ENCODE results near the gene CDH4. TPM values are rescaled to one million over a fixed set of nuclear protein-coding genes. Genes with fewer than 3 reads are reported as not detected.

The CDH4 gene
- total and polyA plus RNA-seq, 2 of the 8 experiments (the other 6 are each of a cell fraction or from before 2014, with no cell fraction given), result 4.3 to 7.9 TPM

DNA sequence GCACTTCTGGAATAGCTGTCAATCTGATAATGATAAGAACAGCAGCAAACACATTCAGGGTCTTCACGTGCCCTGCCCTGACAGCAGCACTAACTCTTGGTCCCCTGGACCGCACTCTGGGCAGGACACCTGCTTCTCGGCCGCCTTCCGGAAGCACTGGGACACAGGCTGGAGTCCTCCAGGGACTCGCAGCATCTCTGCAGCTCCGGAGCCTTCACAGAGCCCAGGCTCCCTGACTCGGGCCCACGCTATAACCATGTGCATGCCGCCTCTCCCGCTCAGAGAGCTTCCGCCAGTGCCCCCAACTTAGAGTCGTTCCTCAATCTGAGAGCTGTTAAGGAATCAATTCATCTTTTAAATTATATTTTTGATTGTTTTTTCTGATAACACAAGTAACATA, 436.4 kb downstream of the CDH4 start:
- CTCF ChIA-PET (ENCODE audit: partially characterized antibody), result interaction anchor here (1.1 to 1.7 kb wide), 3 partner anchors 9 to 60 kb away, joined by 3 to 5 read pairs (median 5); no protein-coding TSS in a partner anchor
- no peak overlapping the region for H3K56ac ChIP-seq (replicated peaks; ENCODE audit: insufficient read length, low read depth, low read length)
- H3K79me2 ChIP-seq (ENCODE audit: control insufficient read depth in 1 of 2, insufficient read depth in 2 of 2, low read length in 2 of 2), result no peaks in the 10 kb centered on the region
- POLR2A ChIA-PET (ENCODE audit: partially characterized antibody), result no interaction called here
- no peak overlapping the region for H3K9ac ChIP-seq (replicated peaks in 1 of 4; ENCODE audit: extremely low read depth in 1 of 4, low read depth in 3 of 4, low read length in 3 of 4)
- no peak overlapping the region for H3K18ac ChIP-seq (ENCODE audit: extremely low read depth, low read length)
- no peak overlapping the region for H4K8ac ChIP-seq (ENCODE audit: extremely low read depth, insufficient read depth, low read length)
- no peaks in the 10 kb centered on the region for H3K36me3 ChIP-seq (ENCODE audit: control insufficient read depth in 2 of 4, insufficient read depth in 4 of 4, low read length in 3 of 4)
- FAIRE-seq (no peak), DNase-seq (ENCODE audit: low read depth in 1 of 2, low spot score in 2 of 2) (no peak)
- H3K23ac ChIP-seq (ENCODE audit: insufficient read length), result no peak overlapping the region
- no peak overlapping the region for H4K5ac ChIP-seq (ENCODE audit: insufficient read length, low read depth, low read length)
- H3K14ac ChIP-seq (ENCODE audit: insufficient read length), result no peak overlapping the region
- peaks cover 10% of the 10 kb centered on the region for H3K23me2 ChIP-seq (ENCODE audit: low read depth, low read length)
- H4K91ac ChIP-seq (replicated peaks; ENCODE audit: insufficient read length, low read length), result no peak overlapping the region
- H3K4ac ChIP-seq (replicated peaks; ENCODE audit: insufficient read length, low read depth, low read length), result no peak overlapping the region
- no peak overlapping the region for H3K4me2 ChIP-seq (ENCODE audit: insufficient read depth in 1 of 2, low read depth in 2 of 2, low read length in 2 of 2)
- peaks cover 0 to 9% (median 4%) of the 10 kb centered on the region in 4 experiments; a peak in 3 of 7 replicates for H3K27me3 ChIP-seq (replicated peaks in 1 of 4; ENCODE audit: control insufficient read depth in 3 of 4, extremely low read depth in 1 of 4, insufficient read depth in 3 of 4, low read length in 3 of 4)
- no peak overlapping the region for H2AFZ ChIP-seq (ENCODE audit: low read length)
- H2BK12ac ChIP-seq (ENCODE audit: low read depth, low read length), result no peak overlapping the region
- H2AK5ac ChIP-seq (ENCODE audit: low read depth, low read length), result no peak overlapping the region
- no peak overlapping the region for H3K4me3 ChIP-seq (ENCODE audit: extremely low read depth in 1 of 4, insufficient read depth in 2 of 4, low read depth in 3 of 4, low read length in 4 of 4)
- H2BK5ac ChIP-seq (ENCODE audit: low read depth, low read length), result no peak overlapping the region
- no peaks in the 10 kb centered on the region for H3K9me3 ChIP-seq (ENCODE audit: insufficient read depth in 2 of 2, low read depth in 1 of 2, low read length in 1 of 2)
- H2BK20ac ChIP-seq (ENCODE audit: low read length), result no peak overlapping the region
- H3K27ac ChIP-seq (ENCODE audit: low read depth, low read length), result no peak overlapping the region
- WGBS, 2 experiments (ENCODE audit: extremely low coverage in 1 of 2, insufficient coverage in 1 of 2, insufficient read length in 1 of 2, insufficient replicate concordance in 2 of 2, low coverage in 1 of 2, low lambda C conversion rate in 2 of 2, missing lambda C conversion rate in 1 of 2), result 93% methylated on average over 13 of the region's 13 CpGs; no CpG with 5 or more reads in 1 of the 2 experiments
- H2BK120ac ChIP-seq (replicated peaks; ENCODE audit: low read depth, low read length), result no peak overlapping the region
- no peak overlapping the region for H2BK15ac ChIP-seq (ENCODE audit: low read length)
- 0 out of 7 replicates have a peak, but pooled peaks cover 0 to 5% (median 0%) of the 10 kb centered on the region in 4 experiments for H3K4me1 ChIP-seq (replicated peaks in 1 of 4; ENCODE audit: control insufficient read depth in 3 of 4, insufficient read depth in 4 of 4, low read length in 3 of 4)
- peaks cover 0 to 8% of the 10 kb centered on the region in 2 experiments for H4K20me1 ChIP-seq (replicated peaks in 1 of 2; ENCODE audit: control insufficient read depth in 1 of 2, insufficient read depth in 2 of 2, low read length in 2 of 2)
- no peaks in the 10 kb centered on the region for H3K79me1 ChIP-seq (ENCODE audit: low read depth, low read length)
- TF ChIP-seq CHD1 (IDR thresholded peaks at IDR 0.05; ENCODE audit: low read depth, low read length), result no peak
- no peak for TF ChIP-seq BRCA1 (IDR thresholded peaks at IDR 0.05; ENCODE audit: low read depth, low read length)
- no peak for TF ChIP-seq TCF12 (IDR thresholded peaks at IDR 0.05; ENCODE audit: low read depth, low read length)
- no peak for TF ChIP-seq KDM4A (IDR thresholded peaks at IDR 0.05; ENCODE audit: low read depth, low read length, severe bottlenecking)
- TF ChIP-seq KDM5A (IDR thresholded peaks at IDR 0.05; ENCODE audit: low read length), result no peak
- no peak for TF ChIP-seq POLR2A (IDR thresholded peaks at IDR 0.05; ENCODE audit: control extremely low read depth in 1 of 2, low read depth in 2 of 2, low read length in 2 of 2)
- TF ChIP-seq EGR1 (IDR thresholded peaks at IDR 0.05; ENCODE audit: borderline replicate concordance, low read depth, low read length), result no peak
- no peak for TF ChIP-seq SUZ12 (IDR thresholded peaks at IDR 0.05; ENCODE audit: low read length)
- TF ChIP-seq CEBPB (IDR thresholded peaks at IDR 0.05; ENCODE audit: low read depth, low read length), result no peak
- no peak for TF ChIP-seq MAX (IDR thresholded peaks at IDR 0.05)
- no peak for TF ChIP-seq HDAC6 (IDR thresholded peaks at IDR 0.05; ENCODE audit: low read depth, low read length)
- no peak for TF ChIP-seq MAFK (IDR thresholded peaks at IDR 0.05; ENCODE audit: low read depth, low read length)
- no peak for TF ChIP-seq ATF3 (IDR thresholded peaks at IDR 0.05; ENCODE audit: insufficient read depth, low read depth, low read length)
- TF ChIP-seq BCL11A (IDR thresholded peaks at IDR 0.05; ENCODE audit: low read depth in 2 of 2, low read length in 2 of 2), result no peak
- no peak for TF ChIP-seq SIX5 (IDR thresholded peaks at IDR 0.05; ENCODE audit: low read depth, low read length)

Data from H1 (cell line).